Gastrocnemius medialis (tissue), 4 donors: ENCODE data around the gene CXCL3.

Experiments
- CTCF ChIP-seq, 5 experiments: fragments of 450-650 bp in 3 of 5; fragments of 200-600 bp in 2 of 5; sonication (generic) in 2 of 5; IDR thresholded peaks in 4 of 5; conservative IDR thresholded peaks in 1 of 5; 1 replicate in 4 of 5; 2 replicates in 1 of 5; pipeline ENCODE4 v1.5.1; 2016 to 2019; ENCODE audit warnings: antibody characterized with exemption in 5 of 5, mild to moderate bottlenecking in 3 of 5, moderate library complexity in 3 of 5
- POLR2A ChIP-seq, 2 donors: fragments of 450-650 bp; IDR thresholded peaks; one replicate each; pipeline ENCODE4 v1.6.1; 2017; ENCODE audit warnings: antibody characterized with exemption in 2 of 2, mild to moderate bottlenecking in 2 of 2, moderate library complexity in 2 of 2

- no peak for TF ChIP-seq CTCF (IDR thresholded peaks at IDR 0.05 in 4 of 5, conservative IDR thresholded peaks at IDR 0.05 in 1 of 5)
- no peak for TF ChIP-seq POLR2A (IDR thresholded peaks at IDR 0.05)
Observed at GRCh38 chr4:74042681-74043080, 4.2 kb upstream of the CXCL3 start.
